Right kidney (tissue), 1 donor: Measurements from ENCODE around the gene AMMECR1.
"Not testable (repeated sequence)": the region's sequence is repeated elsewhere in the genome, so short reads cannot be mapped to it uniquely, and the experiment has no call there.

ENCODE experiments used
- DNase-seq: peaks from one replicate; pipeline ENCODE4 v3.0.0-alpha.2; 2016

The AMMECR1 gene

GRCh38 chrX:110258552-110258951 lies 59.3 kb downstream of the AMMECR1 start:
- no peak for DNase-seq

- no peak for DNase-seq
Measured at GRCh38 chrX:110257889-110258288, 60.0 kb downstream of the AMMECR1 start.

GRCh38 chrX:110252711-110253110 lies 65.2 kb downstream of the AMMECR1 start:
- no peak for DNase-seq

GRCh38 chrX:110251961-110252360 lies 65.9 kb downstream of the AMMECR1 start:
- DNase-seq, result no peak

- no peak for DNase-seq
Measured at GRCh38 chrX:110251526-110251925, 66.4 kb downstream of the AMMECR1 start.

- DNase-seq, result no peak
Measured at GRCh38 chrX:110250847-110251246, 67.0 kb downstream of the AMMECR1 start.

GRCh38 chrX:110248578-110248977 lies 69.3 kb downstream of the AMMECR1 start:
- no peak for DNase-seq

GRCh38 chrX:110245011-110245410 lies 72.9 kb downstream of the AMMECR1 start:
- DNase-seq, result no peak

GRCh38 chrX:110242371-110242770 lies 75.5 kb downstream of the AMMECR1 start:
- DNase-seq, result no peak

GRCh38 chrX:110241816-110242215 lies 76.1 kb downstream of the AMMECR1 start:
- DNase-seq, result no peak

GRCh38 chrX:110238259-110238658 lies 79.6 kb downstream of the AMMECR1 start:
- DNase-seq, result not testable (repeated sequence)

- not testable (repeated sequence) for DNase-seq
Measured at GRCh38 chrX:110231485-110231884, 86.4 kb downstream of the AMMECR1 start.

GRCh38 chrX:110229497-110230111 lies 88.3 kb downstream of the AMMECR1 start:
- DNase-seq, result not testable (repeated sequence)

- no peak for DNase-seq
Measured at GRCh38 chrX:110228453-110228852, 89.4 kb downstream of the AMMECR1 start.

- DNase-seq, result no peak
Measured at GRCh38 chrX:110226931-110227330, 91.0 kb downstream of the AMMECR1 start.

GRCh38 chrX:110224926-110225617 lies 92.8 kb downstream of the AMMECR1 start:
- DNase-seq, result no peak

- no peak for DNase-seq
Measured at GRCh38 chrX:110222497-110223257, 95.2 kb downstream of the AMMECR1 start.

GRCh38 chrX:110219920-110220319 lies 98.0 kb downstream of the AMMECR1 start:
- no peak for DNase-seq

- DNase-seq, result no peak
Measured at GRCh38 chrX:110218591-110218990, 99.3 kb downstream of the AMMECR1 start.

GRCh38 chrX:110216027-110216426 lies 101.9 kb downstream of the AMMECR1 start:
- DNase-seq, result no peak

GRCh38 chrX:110215411-110215810 lies 102.5 kb downstream of the AMMECR1 start:
- no peak for DNase-seq

- no peak for DNase-seq
Measured at GRCh38 chrX:110214684-110215083, 103.2 kb downstream of the AMMECR1 start.

GRCh38 chrX:110213183-110213582 lies 104.7 kb downstream of the AMMECR1 start:
- DNase-seq, result no peak
